PFSK-1 (cell line): ENCODE results near the gene ITFG2.

Source experiments
- FOXP2 ChIP-seq: optimal IDR thresholded peaks from 2 replicates; pipeline ENCODE3; 2011; ENCODE audit warnings: borderline replicate concordance, control low read depth, inconsistent platforms; ENCODE audit not compliant: insufficient read depth; ENCODE audit errors: extremely low read length, extremely low read depth
- POLR2AphosphoS5 ChIP-seq: IDR thresholded peaks from 2 replicates; pipeline ENCODE4 v1.6.1; 2012; ENCODE audit warnings: low read depth, mild to moderate bottlenecking, control low read depth, low read length, moderate library complexity
- SIN3A ChIP-seq: IDR thresholded peaks from 2 replicates; pipeline ENCODE4 v1.6.1; 2012; ENCODE audit warnings: mild to moderate bottlenecking, low read length, moderate library complexity, borderline replicate concordance; ENCODE audit not compliant: insufficient read depth
- TAF1 ChIP-seq: IDR thresholded peaks from 2 replicates; pipeline ENCODE4 v1.6.1; 2012; ENCODE audit warnings: low read length, control low read depth, borderline replicate concordance; ENCODE audit not compliant: insufficient read depth
- TF ChIP-seq, protein P1 (sequence below), 2 experiments: IDR thresholded peaks; 2 replicates each; pipeline versions ENCODE4 v1.6.1 to v1.8.0; 2011 to 2012; ENCODE audit warnings: low read depth in 2 of 2, low read length in 2 of 2, control low read depth in 1 of 2, inconsistent platforms in 1 of 2, mild to moderate bottlenecking in 1 of 2, moderate library complexity in 1 of 2; ENCODE audit not compliant: insufficient read depth in 1 of 2

ITFG2 gene

GRCh38 chr12:2785017-2785416 lies 27.5 kb upstream of the ITFG2 start:
- TF ChIP-seq FOXP2 (no peak), SIN3A (no peak), POLR2AphosphoS5 (no peak), TAF1 (no peak)
- TF ChIP-seq, protein P1, sequence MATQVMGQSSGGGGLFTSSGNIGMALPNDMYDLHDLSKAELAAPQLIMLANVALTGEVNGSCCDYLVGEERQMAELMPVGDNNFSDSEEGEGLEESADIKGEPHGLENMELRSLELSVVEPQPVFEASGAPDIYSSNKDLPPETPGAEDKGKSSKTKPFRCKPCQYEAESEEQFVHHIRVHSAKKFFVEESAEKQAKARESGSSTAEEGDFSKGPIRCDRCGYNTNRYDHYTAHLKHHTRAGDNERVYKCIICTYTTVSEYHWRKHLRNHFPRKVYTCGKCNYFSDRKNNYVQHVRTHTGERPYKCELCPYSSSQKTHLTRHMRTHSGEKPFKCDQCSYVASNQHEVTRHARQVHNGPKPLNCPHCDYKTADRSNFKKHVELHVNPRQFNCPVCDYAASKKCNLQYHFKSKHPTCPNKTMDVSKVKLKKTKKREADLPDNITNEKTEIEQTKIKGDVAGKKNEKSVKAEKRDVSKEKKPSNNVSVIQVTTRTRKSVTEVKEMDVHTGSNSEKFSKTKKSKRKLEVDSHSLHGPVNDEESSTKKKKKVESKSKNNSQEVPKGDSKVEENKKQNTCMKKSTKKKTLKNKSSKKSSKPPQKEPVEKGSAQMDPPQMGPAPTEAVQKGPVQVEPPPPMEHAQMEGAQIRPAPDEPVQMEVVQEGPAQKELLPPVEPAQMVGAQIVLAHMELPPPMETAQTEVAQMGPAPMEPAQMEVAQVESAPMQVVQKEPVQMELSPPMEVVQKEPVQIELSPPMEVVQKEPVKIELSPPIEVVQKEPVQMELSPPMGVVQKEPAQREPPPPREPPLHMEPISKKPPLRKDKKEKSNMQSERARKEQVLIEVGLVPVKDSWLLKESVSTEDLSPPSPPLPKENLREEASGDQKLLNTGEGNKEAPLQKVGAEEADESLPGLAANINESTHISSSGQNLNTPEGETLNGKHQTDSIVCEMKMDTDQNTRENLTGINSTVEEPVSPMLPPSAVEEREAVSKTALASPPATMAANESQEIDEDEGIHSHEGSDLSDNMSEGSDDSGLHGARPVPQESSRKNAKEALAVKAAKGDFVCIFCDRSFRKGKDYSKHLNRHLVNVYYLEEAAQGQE (IDR thresholded peaks at IDR 0.05; ENCODE audit: insufficient read depth in 1 of 2, low read depth in 2 of 2, low read length in 2 of 2): no peak

DNA sequence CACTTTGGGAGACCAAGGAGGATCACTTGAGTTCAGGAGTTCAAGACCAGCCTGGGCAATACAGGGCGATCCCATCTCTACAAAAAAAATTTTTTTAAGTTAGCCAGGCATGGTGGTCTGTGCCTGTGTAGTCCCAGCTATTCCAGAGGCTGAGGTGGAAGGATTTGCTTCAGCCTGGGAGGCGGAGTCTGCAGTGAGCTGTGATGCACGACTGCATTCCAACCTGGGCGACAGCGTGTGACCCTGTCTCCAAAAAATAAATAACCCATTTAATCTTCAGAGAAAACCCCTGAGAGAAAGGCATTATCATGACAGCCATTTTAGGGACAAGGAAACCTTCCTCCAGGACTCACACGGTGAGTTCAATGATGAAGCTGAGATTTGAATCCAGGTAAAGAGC lies 21.4 kb upstream of the ITFG2 start:
- TF ChIP-seq TAF1 (no peak), SIN3A (no peak), POLR2AphosphoS5 (no peak), FOXP2 (no peak)
- TF ChIP-seq, protein P1 (IDR thresholded peaks at IDR 0.05; ENCODE audit: insufficient read depth in 1 of 2, low read depth in 2 of 2, low read length in 2 of 2): no peak

DNA sequence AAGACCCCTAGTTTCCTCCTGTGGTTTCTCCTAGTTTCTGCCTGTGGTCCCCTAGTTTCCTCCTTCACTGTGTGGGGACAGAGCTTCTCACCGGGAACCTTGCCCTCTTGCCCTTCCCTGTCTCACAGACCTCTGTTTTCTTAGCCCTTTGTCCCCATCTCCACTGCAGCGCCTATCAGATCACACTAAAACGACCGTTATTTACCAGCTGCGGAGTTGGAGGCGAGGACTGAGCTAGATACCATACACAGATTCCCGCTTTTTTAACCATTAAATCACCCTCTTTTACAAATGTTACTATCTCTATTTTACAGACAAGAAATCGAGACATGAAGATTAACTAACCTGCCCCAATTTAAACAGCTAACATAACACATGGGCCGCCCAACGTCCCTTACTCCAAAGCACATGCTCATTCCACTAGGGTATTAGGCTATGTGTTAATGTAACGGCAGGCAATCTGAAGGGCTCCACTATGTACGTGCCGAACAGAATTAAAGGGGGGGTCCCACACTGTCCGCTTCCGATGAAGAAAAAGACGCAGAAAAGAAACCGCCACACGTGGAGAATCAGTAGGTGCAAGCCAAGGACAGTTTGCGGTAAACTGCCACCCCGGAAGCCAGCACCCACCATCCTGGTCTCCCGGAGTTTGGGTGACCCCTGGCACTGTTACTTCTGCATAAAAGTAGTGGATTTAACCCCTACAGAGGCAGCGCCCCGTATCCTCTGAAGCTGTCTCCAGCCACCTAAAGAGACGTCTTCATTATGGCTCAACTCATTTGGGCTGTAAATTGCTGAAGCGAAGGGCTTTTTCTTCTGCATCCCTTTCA lies 19.6 kb upstream of the ITFG2 start:
- TF ChIP-seq TAF1 (no peak), POLR2AphosphoS5 (no peak), FOXP2 (no peak), SIN3A (no peak)
- TF ChIP-seq, protein P1 (IDR thresholded peaks at IDR 0.05; ENCODE audit: insufficient read depth in 1 of 2, low read depth in 2 of 2, low read length in 2 of 2): no peak

DNA sequence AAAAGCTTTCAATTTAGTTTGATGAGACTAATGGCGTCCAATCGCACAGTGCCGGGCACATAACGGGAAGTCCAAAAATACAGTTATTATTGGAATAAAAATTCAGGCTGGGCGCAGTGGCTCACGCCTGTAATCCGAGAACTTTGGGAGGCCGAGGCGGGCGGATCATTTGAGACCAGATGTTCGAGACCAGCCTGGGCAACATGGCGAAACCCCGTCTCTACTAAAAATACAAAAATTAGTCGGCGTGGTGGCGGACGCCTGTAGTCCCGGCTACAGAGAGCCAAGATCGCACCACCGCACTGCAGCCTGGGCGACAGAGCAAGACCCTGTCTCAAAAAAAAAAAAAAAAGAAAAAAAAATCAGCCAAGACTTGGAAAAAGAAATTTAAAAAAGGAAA lies 18.9 kb upstream of the ITFG2 start:
- TF ChIP-seq FOXP2 (no peak), SIN3A (no peak), TAF1 (no peak), POLR2AphosphoS5 (no peak)
- TF ChIP-seq, protein P1 (IDR thresholded peaks at IDR 0.05; ENCODE audit: insufficient read depth in 1 of 2, low read depth in 2 of 2, low read length in 2 of 2): no peak
